Activated T-cell treated with anti-CD3 and anti-CD28 coated beads for 4 hours (primary cell): ENCODE data around the gene BCL2.
A peak's percentile ranks its signal among the peaks of the same experiment; 100 is the strongest.

Source experiments
- DNase-seq: peaks from one replicate; pipeline ENCODE4 v3.0.0-alpha.2; 2020

The BCL2 gene

DNA sequence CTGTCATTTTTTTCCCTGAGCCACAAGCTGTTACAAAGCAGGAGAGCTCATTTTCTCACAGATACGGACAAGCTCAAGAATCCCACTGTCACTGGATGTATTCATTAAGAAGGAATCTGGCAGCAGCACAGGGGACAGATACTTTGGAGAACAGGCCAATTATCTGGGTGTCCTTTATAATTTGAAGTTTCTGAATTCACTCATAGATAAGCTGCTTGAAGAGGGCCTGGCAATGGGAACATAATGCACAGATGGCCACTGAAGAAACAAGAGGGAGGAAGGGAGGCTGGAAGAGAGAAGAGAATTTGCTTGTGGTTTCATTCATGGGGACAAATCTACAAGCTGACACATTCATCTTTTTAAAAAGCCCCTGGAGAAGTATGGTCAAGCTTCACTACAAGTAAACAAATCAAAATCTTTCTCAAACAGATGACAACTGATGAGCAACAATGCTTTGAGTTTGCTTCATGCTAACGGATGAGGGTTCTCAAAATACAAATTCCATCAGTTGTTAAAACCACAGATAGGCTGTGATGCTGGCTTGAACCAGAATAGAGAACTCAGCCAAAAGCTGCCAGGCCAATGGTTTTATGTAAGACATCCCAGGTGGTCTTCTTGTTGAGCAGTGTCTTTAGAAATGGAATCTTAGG, 11.9 kb downstream of the BCL2 start:
- DNase-seq: no peak

GRCh38 chr18:63306819-63307550, 12.6 kb downstream of the BCL2 start:
- DNase-seq: no peak

DNA sequence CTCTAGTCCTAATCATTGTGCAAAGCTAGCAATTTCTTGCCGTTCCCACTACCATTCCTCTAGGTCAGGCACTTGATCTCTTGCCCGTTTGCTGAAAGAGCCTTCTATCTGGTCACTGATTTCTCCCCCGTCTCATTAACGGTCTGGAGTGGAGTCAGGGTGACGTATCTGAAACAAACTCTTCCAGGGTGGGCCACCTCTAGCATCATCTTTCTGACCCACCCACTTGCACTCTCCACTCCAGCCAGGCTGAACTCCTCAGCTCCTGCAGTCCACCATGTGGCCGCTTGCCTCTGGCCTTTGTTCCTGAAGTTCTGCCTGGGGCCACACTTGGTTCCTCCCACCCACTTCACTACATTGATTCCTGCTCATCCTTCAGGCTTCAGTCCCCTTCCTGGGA, 13.3 kb downstream of the BCL2 start:
- no peak for DNase-seq

- DNase-seq: no peak
Observed at GRCh38 chr18:63303547-63303946, 16.0 kb downstream of the BCL2 start.

DNA sequence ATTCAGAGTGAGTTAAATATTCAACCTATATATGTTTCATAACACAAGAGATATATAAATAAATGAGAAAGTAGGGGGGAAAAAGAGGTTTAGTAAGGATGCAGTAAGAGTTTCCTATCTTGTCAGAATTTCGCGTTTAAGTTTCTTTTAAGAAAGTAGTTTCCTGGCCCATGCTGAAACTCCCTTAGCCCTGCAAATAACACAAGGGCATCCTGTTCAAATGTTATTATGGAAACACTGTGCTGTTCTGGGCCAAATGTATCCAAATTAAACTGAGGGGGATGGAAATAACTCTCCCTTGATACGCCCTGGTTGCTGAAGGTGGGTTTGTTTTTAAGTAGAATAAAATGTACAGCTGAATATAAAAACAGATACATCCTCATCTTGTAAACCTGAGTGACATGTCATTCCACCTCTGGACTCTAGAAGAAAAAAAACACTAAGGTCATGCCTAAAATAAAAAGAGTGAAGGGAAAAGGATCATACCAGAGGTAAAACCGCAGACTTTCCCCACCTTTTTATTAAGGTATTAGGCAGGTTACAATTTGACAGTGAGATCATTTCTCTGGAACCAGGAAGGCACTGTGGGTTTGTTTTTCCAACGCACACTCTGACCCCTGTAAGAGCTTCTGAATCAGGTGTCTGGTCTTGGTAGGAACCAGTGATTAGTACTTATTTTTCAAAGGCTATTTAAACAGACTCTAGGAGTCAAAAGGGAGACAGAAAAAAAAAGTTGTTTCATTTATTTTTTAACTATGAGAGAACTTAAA, 16.7 kb downstream of the BCL2 start:
- no peak for DNase-seq

GRCh38 chr18:63302220-63302619, 17.3 kb downstream of the BCL2 start:
- DNase-seq: no peak

GRCh38 chr18:63301434-63301833, 18.1 kb downstream of the BCL2 start:
- DNase-seq: no peak

DNA sequence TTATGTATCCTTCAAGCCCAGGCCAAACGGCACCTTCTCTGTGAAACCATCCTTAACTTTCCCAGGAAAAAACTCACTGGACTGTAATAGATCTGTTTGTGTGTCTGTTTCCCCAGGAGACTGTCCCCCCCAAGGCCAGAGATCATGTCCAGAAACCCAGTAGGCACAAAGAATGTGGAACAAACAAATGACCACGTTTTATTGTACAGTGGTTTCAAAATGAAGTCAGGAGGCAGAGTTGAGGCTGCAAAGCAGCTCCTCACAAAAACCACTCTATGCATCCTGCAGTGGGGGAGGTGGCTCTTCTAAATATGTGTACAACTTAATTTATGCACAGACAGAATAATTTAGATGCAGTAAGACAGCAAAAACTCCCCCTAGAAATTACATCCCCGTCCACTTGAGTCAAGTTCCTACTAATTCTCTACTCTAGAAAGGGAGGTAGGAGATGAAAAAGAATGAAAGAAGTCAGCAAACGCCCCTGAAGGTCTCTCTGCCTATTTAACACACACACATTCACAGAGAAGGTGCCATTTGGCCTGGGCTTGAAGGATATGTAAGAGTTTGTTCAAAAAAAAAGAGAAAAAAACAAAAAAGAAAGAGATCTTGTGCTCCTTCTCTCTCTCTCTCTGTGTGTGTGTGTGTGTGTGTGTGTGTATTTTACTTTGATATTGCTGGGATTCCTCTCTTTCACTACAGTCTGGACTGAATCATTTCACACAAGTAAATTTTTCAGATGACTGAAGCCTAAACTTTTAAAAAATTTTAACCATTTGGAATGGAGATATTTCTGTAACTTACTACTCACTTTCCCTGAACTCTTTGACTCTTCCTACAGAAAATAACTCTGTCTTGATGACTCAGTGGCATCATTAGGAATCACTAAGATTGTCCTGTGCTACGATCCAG, 19.5 kb downstream of the BCL2 start:
- no peak for DNase-seq

DNA sequence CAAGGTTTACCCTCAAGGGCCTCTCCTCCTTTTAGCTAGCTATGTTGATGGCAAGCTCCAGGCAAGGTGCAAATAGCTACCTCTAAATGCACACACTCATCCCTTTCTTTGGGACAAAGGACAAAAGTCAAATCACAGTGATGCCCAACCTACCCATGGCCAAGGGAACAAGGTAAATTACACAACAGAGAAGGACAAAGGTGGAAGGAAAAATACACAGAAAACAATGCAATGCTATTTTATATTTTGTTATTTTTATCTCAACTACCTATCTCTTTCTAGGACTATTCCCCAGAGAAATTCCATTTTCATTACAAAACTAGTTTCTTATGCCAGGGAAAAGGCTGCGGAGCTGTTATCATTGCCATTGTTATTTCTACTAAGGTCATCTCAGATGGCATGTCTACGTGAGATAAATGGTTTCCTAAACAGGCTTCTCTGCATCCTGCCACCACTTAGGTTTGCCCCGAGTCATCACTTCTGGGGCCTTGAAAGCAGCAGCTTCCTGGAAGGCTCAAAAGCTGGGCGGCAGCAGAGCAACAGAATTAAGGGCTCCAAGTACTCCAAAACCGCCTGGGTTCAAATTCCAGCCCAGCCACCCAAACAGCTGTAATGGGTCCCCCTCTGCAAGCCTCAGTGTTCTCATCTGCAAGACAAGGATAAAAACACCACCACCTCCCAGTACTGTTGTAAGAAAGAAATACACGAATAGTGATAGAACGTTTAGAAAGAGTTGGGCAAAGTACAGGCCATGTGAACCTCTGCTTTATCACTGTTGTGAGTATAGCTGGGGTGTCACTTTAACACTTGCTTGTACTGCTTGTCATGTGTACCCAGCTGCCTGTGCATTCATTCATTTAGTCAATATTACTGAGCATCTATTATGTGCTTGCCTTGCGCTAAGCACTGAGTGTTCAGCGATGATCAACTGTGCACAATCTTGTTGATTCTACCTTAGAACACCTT, 20.9 kb downstream of the BCL2 start:
- no peak for DNase-seq

DNA sequence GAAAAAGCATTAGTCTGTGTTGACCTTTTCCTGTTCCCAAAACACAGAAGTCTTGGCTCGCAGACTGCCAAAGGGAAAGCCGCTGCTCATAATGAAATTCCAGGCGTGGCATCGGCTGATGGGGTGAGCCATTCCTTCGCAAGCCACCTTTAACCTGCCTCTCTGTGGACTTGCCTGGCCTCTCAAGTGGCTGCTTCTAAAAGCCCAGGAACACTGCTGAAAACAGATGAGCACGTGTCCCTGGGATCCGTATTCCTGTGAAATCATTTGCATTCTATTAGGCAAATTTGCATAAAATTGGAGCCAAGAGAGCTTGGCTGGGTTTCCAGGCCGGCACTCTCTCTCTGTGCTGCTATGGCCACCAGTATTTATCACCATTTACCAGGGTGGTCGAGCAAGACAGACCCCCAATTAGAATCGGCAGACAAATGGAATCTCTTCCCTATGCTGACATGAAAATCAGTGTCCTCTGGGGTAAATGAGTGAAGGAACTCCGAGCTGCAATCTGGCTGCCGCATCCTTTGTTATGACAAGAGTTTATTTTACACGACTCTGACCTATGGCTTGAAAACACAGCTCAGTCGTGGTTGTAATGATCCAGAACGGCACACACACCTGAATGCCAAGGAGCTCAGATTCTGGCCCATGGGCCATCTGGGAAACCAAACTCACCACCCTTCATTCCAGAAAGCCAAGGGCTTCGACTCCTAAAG, 21.7 kb downstream of the BCL2 start:
- no peak for DNase-seq

DNA sequence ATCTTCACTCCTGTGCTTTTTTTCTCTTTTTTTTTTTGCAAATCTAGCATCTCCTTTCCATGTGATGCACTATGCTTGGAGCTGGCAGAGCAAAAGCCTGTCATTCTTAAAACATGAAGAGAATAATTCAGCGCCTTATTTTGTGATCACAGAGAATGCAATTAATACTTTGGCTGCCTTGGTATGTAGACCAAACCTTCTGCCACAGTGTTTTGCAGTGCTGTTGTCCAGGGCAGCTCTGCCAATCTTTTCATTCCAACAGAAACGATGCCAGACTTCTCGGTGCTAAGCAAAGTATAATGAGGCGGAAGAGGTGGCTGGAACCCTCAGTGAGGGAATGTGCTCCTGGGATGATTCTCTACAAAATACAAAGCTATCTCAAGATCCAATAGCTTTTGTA, 25.6 kb downstream of the BCL2 start:
- DNase-seq: no peak

GRCh38 chr18:63292831-63293683, 26.5 kb downstream of the BCL2 start:
- no peak for DNase-seq

- no peak for DNase-seq
Observed at GRCh38 chr18:63291278-63291677, 28.3 kb downstream of the BCL2 start.

- peak; percentile 29 for DNase-seq
Observed at GRCh38 chr18:63290821-63291200, 28.8 kb downstream of the BCL2 start.

DNA sequence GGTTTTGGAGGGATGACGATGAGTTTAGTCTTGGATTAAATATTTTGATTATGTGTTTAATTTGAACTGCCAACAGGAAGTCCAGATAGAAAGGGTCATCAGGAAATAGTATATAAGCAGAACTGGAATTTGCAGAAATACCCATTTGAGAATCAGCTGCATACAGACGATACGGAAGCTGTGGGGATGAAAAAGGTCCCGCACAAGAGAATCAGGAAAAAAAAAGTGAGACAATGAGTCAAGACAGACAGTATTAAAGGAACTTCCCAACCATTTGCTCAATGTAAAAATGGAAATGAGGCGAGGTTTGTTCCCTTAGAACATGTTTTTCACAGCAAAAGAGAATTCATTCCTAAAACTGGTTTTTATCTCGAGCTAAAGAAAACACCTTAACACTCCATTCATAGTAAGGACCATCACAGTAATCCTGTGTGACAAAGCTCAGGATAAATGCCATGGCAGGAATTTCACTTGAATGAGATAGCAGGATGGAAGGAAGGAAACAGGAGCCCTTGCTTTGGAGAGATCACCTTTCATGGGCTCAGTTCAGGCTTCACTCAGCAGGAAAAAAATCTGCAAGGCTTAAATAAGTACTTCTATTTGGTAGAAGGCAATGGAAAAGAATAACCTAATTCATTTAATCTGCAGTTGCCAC, 29.3 kb downstream of the BCL2 start:
- DNase-seq: no peak

- DNase-seq: no peak
Observed at GRCh38 chr18:63288311-63288710, 31.3 kb downstream of the BCL2 start.

DNA sequence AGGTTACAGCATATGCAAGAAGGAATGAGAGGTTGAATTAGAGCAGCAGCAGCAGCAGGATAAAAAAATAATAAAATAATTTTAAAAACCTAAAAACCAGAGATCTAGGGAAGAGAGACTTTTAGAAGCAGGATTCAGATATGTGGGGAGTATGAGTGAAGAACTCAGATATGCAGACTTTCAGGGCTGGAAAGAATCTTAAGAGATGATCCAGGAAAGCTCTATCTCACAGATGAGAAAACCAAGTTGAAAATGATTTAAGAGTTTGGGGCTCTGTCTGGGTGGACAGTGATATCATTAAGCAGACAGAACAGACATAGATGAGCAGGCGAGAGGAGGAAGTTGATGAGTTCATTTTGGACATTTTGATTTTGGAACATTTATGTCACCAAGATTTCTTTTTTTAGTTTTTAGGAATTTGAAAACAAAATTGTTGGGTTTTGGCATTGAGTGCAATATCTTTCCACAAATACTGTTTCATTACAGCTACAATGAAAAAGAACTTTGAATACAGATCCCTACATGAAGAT, 31.8 kb downstream of the BCL2 start:
- DNase-seq: no peak

DNA sequence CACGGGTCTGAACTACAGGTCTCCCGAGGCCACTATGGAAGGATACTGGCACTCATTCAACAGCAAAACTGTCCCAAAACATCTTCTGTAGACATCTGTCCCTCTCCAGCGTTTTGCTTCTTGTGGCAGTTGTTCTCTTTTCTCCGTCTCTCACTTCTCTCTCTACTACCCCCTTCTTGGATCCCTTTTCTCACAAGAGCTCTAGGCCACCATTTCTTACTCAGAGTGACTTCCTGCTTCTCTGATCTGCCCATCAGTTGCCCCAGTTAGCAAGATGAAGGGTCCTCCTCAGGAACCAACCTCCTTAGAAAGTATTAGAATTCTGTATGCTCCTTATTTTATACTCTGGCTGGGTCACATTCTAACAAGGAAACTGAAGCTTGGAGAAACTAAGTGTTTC, 32.6 kb downstream of the BCL2 start:
- DNase-seq: no peak
